ENCODE data around the gene GNB3.
A peak's percentile ranks its signal among the peaks of the same experiment; 100 is the strongest.

Gene GNB3

GRCh38 chr12:6837370-6838060 lies 3.2 kb upstream of the GNB3 start:
- TF ChIP-seq, protein P1, sequence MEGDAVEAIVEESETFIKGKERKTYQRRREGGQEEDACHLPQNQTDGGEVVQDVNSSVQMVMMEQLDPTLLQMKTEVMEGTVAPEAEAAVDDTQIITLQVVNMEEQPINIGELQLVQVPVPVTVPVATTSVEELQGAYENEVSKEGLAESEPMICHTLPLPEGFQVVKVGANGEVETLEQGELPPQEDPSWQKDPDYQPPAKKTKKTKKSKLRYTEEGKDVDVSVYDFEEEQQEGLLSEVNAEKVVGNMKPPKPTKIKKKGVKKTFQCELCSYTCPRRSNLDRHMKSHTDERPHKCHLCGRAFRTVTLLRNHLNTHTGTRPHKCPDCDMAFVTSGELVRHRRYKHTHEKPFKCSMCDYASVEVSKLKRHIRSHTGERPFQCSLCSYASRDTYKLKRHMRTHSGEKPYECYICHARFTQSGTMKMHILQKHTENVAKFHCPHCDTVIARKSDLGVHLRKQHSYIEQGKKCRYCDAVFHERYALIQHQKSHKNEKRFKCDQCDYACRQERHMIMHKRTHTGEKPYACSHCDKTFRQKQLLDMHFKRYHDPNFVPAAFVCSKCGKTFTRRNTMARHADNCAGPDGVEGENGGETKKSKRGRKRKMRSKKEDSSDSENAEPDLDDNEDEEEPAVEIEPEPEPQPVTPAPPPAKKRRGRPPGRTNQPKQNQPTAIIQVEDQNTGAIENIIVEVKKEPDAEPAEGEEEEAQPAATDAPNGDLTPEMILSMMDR (IDR thresholded peaks at IDR 0.05; ENCODE audit: low read depth, low read length, missing control alignments), result no peak
- DNase-seq (ENCODE audit: low read depth), result no peak
- no peak overlapping the region for H3K4me3 ChIP-seq (ENCODE audit: low read depth, low read length)

- no peak for DNase-seq (ENCODE audit: low read depth)
- no peak overlapping the region for H3K4me3 ChIP-seq (ENCODE audit: low read depth, low read length)
- TF ChIP-seq, protein P1 (IDR thresholded peaks at IDR 0.05; ENCODE audit: low read depth, low read length, missing control alignments), result no peak
These were observed 1.9 kb upstream of the GNB3 start for GRCh38 chr12:6838854-6839253.

DNA sequence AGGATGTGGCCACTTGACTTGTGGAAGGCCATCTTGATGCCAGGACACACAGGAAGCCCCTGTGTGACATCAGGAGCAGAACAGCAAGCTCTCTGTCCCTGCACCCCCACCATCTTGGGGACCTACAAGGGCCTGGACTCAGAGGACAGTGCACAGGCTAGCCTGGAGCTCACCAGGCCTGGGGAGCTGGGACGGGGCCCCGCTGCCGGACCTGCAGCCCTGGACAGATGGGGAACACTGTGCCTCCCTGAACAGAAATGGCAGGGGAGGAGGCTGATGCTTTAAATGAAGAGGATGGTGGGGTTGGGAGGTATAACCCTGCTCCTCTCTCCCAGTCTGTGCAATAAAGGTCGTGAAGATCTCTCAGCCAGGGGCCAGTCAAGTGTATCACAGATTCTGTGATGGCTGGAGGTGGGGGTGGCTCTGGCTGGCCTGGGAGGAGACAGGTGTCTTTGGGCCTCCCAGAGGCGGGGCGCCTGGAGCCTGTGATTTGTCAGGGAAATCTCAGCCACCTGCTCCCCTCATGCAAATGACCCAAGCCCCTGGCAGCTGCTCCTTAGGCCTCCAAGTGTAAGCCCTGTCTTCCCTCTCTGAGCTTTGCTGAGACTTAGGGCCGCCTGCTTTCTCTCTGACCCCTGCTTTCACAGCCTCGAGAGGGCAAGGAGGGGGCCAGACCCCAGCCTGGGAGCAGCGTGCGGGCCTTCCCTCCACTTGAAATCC lies 1.1 kb upstream of the GNB3 start:
- H3K4me3 ChIP-seq (ENCODE audit: low read depth, low read length), result no peak overlapping the region
- TF ChIP-seq, protein P1 (IDR thresholded peaks at IDR 0.05; ENCODE audit: low read depth, low read length, missing control alignments), result no peak
- DNase-seq (ENCODE audit: low read depth), result peak; percentile 71

DNA sequence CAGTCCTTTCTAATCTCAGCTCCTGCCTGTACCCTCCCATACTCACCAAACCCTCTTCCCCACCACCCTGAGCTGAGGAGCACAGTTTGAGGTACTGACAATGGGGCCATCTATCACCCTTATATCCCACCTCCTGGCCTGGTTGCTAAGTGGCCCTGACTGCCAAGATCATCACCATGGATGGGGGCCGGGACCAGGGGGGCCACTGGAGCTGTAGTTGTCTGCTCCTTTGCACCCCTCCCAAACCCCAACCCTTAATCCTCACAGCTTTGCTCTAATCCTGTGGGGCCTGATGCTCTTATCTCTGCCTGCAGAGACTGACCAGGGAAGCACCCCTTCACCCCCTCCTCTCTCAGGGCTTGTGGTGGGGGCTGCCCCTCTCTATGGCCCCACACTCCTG lies 395 bp upstream of the GNB3 start:
- TF ChIP-seq, protein P1 (IDR thresholded peaks at IDR 0.05; ENCODE audit: low read depth, low read length, missing control alignments), result no peak
- DNase-seq (ENCODE audit: low read depth), result no peak
- H3K4me3 ChIP-seq (ENCODE audit: low read depth, low read length), result no peak overlapping the region

GRCh38 chr12:6842075-6842474 lies 1.4 kb downstream of the GNB3 start:
- TF ChIP-seq, protein P1 (IDR thresholded peaks at IDR 0.05; ENCODE audit: low read depth, low read length, missing control alignments), result no peak
- no peak overlapping the region for H3K4me3 ChIP-seq (ENCODE audit: low read depth, low read length)
- DNase-seq (ENCODE audit: low read depth), result no peak

DNA sequence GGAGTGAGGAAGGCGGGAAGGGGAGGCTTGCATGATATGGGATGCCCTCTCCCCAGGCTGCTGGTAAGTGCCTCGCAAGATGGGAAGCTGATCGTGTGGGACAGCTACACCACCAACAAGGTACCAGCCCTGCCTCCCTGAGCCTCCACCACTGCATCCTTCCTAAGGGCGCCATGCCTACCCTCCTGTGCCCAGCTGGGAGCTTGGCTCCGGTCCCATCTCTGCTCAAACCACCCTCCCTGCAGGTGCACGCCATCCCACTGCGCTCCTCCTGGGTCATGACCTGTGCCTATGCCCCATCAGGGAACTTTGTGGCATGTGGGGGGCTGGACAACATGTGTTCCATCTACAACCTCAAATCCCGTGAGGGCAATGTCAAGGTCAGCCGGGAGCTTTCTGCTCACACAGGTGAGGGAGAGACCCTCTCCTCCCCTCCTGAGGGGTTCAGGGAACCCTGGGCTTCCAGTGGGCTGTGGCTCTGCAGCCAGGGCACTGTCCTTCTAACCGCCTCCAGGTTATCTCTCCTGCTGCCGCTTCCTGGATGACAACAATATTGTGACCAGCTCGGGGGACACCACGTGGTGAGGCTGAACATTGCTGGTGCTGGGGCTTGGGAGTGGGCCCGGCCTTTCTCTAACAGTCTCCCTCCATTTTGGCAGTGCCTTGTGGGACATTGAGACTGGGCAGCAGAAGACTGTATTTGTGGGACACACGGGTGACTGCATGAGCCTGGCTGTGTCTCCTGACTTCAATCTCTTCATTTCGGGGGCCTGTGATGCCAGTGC lies 2.6 kb downstream of the GNB3 start:
- no peak overlapping the region for H3K4me3 ChIP-seq (ENCODE audit: low read depth, low read length)
- DNase-seq (ENCODE audit: low read depth), result no peak
- TF ChIP-seq, protein P1 (IDR thresholded peaks at IDR 0.05; ENCODE audit: low read depth, low read length, missing control alignments), result peak; percentile 40

All from GM12864 (cell line).